ENCODE measurements around the gene RTN4. TPM values are rescaled to one million over a fixed set of nuclear protein-coding genes. Genes with fewer than 3 reads are reported as not detected.

The RTN4 gene
- polyA plus RNA-seq, 1 experiment: 219 TPM

DNA sequence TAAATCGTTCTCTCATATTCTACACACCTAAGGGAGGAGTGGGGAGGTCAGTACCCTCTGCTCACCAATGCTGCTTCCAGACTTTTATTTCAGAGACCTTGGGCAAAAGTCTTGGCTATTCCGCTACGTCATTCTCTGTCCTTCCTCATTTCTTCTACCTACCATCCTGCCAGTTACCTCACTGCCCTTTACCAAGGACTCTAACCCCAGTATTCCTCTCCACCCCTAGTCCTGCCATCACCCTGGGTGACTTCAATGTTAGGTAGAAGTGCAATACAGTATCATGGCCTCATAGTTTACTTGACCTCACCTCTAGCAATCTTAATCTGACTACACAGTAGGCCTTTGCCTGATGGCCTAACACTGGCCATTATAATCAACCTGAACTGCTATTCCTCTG, 27.8 kb downstream of the RTN4 start:
- TF ChIP-seq, protein P1, sequence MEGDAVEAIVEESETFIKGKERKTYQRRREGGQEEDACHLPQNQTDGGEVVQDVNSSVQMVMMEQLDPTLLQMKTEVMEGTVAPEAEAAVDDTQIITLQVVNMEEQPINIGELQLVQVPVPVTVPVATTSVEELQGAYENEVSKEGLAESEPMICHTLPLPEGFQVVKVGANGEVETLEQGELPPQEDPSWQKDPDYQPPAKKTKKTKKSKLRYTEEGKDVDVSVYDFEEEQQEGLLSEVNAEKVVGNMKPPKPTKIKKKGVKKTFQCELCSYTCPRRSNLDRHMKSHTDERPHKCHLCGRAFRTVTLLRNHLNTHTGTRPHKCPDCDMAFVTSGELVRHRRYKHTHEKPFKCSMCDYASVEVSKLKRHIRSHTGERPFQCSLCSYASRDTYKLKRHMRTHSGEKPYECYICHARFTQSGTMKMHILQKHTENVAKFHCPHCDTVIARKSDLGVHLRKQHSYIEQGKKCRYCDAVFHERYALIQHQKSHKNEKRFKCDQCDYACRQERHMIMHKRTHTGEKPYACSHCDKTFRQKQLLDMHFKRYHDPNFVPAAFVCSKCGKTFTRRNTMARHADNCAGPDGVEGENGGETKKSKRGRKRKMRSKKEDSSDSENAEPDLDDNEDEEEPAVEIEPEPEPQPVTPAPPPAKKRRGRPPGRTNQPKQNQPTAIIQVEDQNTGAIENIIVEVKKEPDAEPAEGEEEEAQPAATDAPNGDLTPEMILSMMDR (IDR thresholded peaks at IDR 0.05; ENCODE audit: insufficient read depth, low read depth, low read length): no peak
- H3K27me3 ChIP-seq (ENCODE audit: control insufficient read depth, insufficient read depth, low read length): no peaks in the 10 kb centered on the region
- CTCF ChIA-PET: no interaction called here
- H3K4me3 ChIP-seq (ENCODE audit: low read depth, low read length): no peak overlapping the region
- POLR2A ChIA-PET: no interaction called here
- no peak for DNase-seq (ENCODE audit: low read depth)
- no peaks in the 10 kb centered on the region for H3K36me3 ChIP-seq (ENCODE audit: control insufficient read depth, insufficient read depth, low read length)

DNA sequence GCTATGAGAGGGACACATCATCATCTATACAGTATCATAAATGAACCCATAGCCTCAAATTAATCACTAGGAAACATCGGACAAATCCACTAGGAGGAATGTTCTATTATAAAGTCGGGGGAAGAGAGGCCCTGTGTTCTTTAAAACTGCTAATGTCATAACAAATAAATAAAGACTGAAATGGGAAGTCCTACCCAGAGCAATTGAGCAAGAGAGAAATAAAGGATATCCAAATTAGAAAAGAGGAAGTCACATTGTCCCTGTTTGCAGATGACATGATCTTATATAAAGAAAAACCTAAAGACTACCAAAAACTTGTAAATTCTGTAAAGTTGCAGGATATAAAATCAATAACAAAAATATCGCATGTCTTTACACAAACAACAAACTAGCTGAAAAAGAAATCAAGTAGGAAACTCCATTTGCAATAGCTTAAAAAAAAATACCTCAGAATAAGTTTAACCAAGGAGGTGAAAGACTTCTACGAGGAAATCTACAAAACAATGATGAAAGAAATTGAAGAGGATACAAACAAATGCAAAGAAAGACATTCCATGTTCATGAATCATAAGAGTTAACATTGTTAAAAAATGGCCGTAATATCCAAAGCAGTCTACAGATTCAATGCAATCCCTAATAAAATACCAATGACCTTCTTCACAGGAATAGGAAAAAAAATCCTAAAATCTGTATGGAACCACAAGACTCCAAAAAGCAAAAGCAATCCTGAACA, 30.6 kb downstream of the RTN4 start:
- CTCF ChIA-PET: interaction anchor here (1.2 to 3.3 kb wide), 3 partner anchors 29 to 120 kb away, joined by 4 to 11 read pairs (median 5); no protein-coding TSS in a partner anchor
- Histone ChIP-seq H3K27me3 (ENCODE audit: control insufficient read depth, insufficient read depth, low read length) (no peaks in the 10 kb centered on the region), H3K36me3 (ENCODE audit: control insufficient read depth, insufficient read depth, low read length) (peaks cover 1% of the 10 kb centered on the region; the same call in 1 of the 2 replicates), H3K4me3 (ENCODE audit: low read depth, low read length) (no peak overlapping the region)
- TF ChIP-seq, protein P1 (IDR thresholded peaks at IDR 0.05; ENCODE audit: insufficient read depth, low read depth, low read length): no peak
- no peak for DNase-seq (ENCODE audit: low read depth)
- POLR2A ChIA-PET: no interaction called here

DNA sequence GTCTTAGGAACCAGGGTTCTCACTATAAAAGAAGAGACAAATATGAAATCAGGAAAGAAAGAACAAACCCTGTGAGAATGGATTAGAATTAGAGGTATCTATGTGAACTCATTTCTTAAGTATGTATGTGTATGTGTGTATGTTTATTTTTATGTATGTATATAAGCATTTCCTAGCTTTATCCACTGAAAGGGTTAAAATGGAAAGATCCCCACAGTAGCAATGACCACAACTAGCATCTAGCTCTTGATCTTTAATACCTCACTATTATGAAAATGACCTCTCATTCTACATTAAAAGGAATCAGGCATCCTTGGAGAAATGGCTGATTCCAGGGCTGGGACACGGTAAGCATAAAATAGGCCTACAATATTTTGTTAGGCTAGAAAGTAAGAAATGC, 31.6 kb downstream of the RTN4 start:
- ChIA-PET CTCF (interaction anchor here (0.5 to 3.3 kb wide), 2 partner anchors 30 to 142 kb away, joined by 3 to 11 read pairs; no protein-coding TSS in a partner anchor), POLR2A (no interaction called here)
- Histone ChIP-seq H3K4me3 (ENCODE audit: low read depth, low read length) (no peak overlapping the region), H3K36me3 (ENCODE audit: control insufficient read depth, insufficient read depth, low read length) (peaks cover 1% of the 10 kb centered on the region; the same call in 1 of the 2 replicates), H3K27me3 (ENCODE audit: control insufficient read depth, insufficient read depth, low read length) (no peaks in the 10 kb centered on the region)
- no peak for DNase-seq (ENCODE audit: low read depth)
- TF ChIP-seq, protein P1 (IDR thresholded peaks at IDR 0.05; ENCODE audit: insufficient read depth, low read depth, low read length): no peak

GRCh38 chr2:55017880-55018279, 32.4 kb downstream of the RTN4 start:
- DNase-seq (ENCODE audit: low read depth): no peak
- H3K4me3 ChIP-seq (ENCODE audit: low read depth, low read length): no peak overlapping the region
- H3K36me3 ChIP-seq (ENCODE audit: control insufficient read depth, insufficient read depth, low read length): peaks cover 1% of the 10 kb centered on the region; the same call in 1 of the 2 replicates
- POLR2A ChIA-PET: no interaction called here
- CTCF ChIA-PET: interaction anchor here (3.3 kb wide), 1 partner anchor 31 kb away, joined by 11 read pairs; no protein-coding TSS in a partner anchor
- no peaks in the 10 kb centered on the region for H3K27me3 ChIP-seq (ENCODE audit: control insufficient read depth, insufficient read depth, low read length)
- TF ChIP-seq, protein P1 (IDR thresholded peaks at IDR 0.05; ENCODE audit: insufficient read depth, low read depth, low read length): no peak

GRCh38 chr2:55017428-55017827, 32.8 kb downstream of the RTN4 start:
- TF ChIP-seq, protein P1 (IDR thresholded peaks at IDR 0.05; ENCODE audit: insufficient read depth, low read depth, low read length): no peak

More at GRCh38 chr2:55017428-55017827, 32.8 kb downstream of the RTN4 start:
- peaks cover 1% of the 10 kb centered on the region; the same call in 1 of the 2 replicates for H3K36me3 ChIP-seq (ENCODE audit: control insufficient read depth, insufficient read depth, low read length)
- no peak overlapping the region for H3K4me3 ChIP-seq (ENCODE audit: low read depth, low read length)
- POLR2A ChIA-PET: no interaction called here
- H3K27me3 ChIP-seq (ENCODE audit: control insufficient read depth, insufficient read depth, low read length): no peaks in the 10 kb centered on the region
- DNase-seq (ENCODE audit: low read depth): no peak
- CTCF ChIA-PET: interaction anchor here (1.1 to 3.3 kb wide), 3 partner anchors 12 to 117 kb away, joined by 3 to 11 read pairs (median 5); no protein-coding TSS in a partner anchor
